SW480 (cell line): Measurements from ENCODE around the gene SLX4.
"Not testable (repeated sequence)": the region's sequence is repeated elsewhere in the genome, so short reads cannot be mapped to it uniquely, and the experiment has no call there.

Source experiments
- DNase-seq: peaks from one replicate; pipeline ENCODE4 v3.0.0-alpha.2; 2016; ENCODE audit warnings: low spot score

Gene SLX4

DNA sequence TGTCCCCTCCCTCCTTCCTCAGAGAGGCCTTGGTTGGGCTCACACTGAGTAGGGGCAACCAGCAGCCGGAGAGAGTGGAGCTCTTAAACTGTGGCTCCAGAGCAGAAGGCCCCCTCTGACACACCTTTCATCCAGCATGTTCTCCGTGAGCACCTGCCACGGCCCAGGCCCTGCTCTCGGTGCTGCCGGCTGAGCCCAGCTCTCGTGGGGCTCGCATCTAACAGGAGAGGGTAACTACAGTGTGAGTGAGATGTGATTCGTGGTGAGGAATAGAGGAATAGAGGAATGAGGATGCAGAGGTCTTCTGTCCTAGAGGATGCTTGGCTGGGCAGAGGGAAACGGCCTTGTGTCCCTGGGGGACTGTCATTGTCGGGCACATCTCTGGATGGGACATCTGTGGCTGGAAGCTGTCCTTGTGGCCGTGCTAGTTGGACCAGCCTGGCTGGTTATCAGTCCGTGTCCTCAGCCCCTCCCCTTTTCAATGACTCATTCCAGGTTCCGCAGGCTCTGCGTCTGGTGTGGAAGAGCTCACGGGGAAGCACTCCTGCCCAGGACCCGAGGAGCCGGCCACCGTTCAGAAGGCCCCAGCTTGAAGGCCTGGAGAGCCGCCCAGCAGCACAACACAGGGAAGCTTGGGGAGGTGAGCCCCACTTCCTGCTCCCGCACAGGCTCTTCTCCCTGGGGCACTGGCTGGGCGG lies 31.1 kb upstream of the SLX4 start:
- peak; percentile 59 for DNase-seq

- no peak for DNase-seq
These were observed 30.5 kb upstream of the SLX4 start for GRCh38 chr16:3641801-3642396.

DNA sequence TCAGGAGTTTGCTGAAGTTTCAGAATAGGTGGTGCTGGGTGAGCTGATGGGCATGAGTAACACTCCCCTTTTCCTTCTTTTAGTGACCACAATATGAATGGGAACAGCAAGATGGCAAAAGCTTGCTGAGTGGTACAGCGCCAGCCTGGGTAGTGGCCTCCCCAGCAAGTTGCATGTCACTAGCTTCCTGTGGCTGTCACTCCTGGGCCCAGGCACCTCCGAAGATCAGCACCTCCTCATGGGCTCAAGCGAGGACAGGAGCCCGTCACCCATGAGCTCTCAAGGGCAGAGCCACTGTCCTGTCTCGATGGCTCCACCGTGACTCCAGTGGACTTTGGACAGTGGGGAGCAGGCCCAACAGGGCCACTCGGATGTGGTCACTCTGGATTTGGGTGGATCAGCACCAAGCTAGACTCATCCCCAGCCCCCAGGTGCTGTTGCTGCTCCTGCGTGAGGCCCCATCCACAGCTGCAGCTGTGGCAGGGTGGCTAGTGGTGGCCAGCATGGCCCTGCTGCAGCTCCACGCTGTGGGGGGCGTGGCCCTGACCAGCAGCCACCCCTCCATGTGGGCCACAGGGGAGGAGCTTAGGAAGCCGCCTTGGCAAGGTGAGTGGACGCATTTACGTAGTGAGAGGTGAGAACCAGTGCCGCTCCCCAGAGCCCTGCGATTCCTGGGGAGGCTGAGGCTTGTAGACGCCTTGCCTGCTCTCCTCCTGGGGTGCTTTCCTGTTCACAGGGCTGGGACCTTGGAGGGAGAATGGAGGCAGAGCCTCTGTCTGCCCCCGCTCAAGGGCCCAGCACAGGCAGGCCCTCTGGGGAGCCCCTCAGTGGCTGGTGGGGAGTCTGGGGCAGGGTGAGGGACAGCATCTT lies 29.5 kb upstream of the SLX4 start:
- DNase-seq = no peak

GRCh38 chr16:3640207-3640606 lies 28.8 kb upstream of the SLX4 start:
- no peak for DNase-seq

DNA sequence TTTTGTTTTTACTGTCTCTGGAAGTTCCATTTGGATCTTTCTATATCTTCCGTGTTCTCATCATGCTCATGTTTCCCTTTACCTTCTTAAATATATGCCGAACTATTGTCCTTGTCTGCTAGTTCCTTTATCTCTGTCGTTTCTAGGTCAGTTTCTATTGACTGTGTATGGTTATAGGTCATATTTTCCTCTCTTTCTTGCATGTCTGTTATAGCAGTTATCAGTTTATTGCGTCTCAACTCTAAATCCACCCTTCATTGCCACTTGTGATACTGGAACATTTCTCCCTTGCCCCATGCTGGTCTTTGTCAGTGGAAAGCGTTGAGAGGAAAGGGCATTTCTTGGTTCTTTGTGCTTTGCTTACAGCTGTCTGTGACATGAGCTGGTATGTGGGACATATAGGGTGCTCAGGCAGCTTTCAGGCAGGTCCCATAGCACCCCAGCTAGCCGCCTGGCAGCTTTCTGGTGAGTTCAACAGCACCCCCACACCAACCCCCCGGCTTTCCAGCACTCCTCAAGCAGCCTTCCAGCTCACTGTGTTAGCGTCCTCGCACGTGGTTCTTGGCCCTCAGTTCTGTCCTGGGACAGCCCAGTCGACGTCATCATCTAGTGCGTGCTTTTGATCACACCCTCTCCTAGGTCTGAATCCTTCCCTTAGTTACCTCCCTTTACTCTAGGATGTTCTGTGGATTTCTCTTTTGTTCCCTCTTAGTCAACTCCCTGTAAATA lies 27.7 kb upstream of the SLX4 start:
- DNase-seq = no peak

- no peak for DNase-seq
These were observed 26.0 kb upstream of the SLX4 start for GRCh38 chr16:3637371-3637923.

DNA sequence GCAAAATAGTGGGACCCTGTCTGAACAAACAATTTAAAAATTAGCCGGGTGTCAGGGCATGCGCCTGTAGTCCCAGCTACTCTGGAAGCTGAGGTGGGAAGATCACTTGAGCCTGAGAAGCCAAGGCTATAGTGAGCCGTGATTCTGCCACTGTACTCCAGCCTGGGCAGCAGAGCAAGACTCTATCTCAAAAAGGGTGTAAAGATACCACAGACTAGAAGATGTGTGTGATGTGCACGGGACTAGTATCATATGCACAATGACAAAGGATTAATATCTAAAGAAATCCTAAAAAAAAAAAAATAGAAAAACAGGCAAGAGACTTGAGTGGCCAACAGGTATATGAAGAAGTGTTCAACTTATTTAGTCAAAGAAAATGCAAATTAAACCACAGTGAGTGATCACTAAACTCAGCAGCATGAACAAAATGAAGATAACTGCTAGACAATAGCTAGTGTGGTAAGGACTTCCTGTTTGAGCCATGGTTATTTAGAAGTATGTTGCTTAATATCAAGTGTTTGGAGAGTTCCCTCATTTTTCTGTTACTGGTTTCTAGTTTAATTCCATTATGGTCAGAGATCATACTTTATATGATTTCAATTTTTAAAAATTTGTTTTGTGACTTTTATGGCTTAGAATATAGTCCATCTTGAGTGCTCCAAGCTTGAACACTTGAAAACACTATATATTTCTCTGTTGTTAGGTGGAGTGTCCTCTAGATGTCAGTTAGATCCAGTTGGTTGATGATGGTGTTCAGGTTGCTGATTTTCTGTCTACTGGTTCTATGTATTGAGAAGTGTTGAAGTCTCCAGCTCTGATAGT lies 14.7 kb upstream of the SLX4 start:
- DNase-seq = peak; percentile 17

DNA sequence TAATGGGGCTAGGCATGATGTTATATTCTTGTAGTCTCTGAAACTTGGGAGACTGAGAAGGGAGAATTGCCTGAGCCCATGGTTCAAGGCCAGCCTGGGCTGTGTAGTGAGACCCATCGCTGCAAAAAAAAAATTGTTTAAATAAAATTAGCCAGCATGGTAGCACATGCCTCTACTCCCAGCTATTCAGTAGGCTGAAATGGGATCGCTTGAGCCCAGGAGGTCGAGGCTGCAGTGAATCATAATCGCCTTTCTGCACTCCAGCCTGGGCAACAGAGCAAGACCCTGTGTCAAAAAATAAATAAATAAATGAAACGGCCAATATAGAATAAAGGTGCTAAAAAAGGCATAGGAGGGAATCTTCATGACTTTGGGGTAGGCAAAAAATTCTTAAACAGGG lies 13.9 kb upstream of the SLX4 start:
- no peak for DNase-seq

DNA sequence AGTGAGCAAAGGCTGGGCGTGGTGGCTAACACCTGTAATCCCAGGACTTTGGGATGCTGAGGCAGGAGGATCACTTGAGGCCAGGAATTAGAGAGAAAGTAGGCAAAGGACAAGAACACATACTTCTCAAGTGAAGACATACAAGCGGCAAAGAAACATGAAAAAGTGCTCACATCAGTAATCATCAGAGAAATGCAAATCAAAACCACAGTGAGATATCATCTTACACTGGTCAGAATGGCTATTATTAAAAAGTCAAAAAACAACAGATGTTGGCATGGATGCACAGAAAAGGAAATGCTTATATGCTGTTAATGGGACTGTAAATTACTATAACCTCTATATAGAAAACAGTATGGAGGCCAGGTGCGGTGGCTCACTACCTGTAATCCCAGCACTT lies 12.2 kb upstream of the SLX4 start:
- DNase-seq = no peak

DNA sequence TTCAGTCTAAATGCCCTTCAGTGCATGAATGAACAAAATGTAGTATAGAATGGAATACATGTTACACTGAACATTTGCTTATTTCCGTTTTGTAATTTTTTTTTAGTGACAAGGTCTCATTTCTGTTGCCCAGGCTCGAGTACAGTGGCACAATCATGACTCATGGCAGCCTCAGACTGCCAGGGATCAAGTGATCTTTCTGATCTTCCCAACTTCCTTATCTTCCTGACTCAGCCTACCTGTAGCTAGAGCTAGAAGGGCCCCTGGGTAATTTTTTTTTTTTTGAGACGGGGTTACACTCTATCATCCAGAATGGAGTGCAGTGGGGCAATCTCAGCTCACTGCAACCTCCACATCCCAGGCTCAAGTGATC lies 7.3 kb upstream of the SLX4 start:
- DNase-seq = peak; percentile 14

DNA sequence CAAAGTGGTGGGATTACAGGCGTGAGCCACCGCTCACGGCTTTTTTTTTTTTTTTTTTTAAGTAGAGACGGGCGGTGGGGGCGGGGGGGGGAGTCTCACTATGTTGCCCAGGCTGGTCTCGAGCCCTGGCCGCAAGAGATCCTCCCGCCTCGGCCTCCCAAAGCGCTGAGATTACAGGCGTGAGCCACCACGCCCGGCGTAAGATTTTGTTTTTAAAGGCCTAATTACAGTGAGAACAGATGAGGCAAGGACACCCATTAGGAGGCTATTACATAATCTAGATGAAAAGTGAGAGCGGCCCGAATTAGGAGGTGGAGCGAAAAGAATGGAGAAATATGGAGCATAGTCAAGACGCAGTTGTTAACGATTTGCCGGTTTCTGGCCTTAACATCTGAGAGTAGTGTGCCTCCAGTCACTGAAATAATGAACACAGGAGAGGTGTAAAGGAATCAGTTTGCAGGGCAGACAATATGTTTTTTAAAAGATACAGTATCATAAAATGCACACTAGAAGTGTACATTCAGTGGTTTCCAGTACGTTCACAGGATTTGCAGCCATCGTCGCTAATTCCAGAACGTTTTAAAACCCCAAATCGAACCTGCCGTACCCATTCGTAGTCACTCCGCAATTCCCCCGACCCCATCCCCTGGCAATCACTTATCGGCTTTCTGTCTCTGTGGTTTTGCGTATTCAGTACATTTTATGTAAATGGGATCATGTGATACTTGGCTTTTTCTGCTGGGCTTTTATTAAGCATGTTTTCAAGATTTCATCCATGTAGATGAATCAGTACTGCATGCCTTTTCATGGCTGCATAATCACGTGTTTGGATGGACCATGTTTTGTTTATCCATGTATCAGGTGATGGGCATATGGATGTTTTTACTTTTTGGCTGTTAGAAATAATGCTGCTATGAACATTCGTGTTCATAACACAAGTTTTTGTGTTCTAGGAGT lies 1.4 kb upstream of the SLX4 start:
- no peak for DNase-seq

GRCh38 chr16:3610698-3611145 lies 684 bp downstream of the SLX4 start:
- peak; percentile 22 for DNase-seq

GRCh38 chr16:3609895-3610697 lies 1.3 kb downstream of the SLX4 start:
- DNase-seq = no peak

GRCh38 chr16:3608976-3609375 lies 2.4 kb downstream of the SLX4 start:
- DNase-seq = not testable (repeated sequence)

GRCh38 chr16:3608069-3608468 lies 3.3 kb downstream of the SLX4 start:
- DNase-seq = no peak

DNA sequence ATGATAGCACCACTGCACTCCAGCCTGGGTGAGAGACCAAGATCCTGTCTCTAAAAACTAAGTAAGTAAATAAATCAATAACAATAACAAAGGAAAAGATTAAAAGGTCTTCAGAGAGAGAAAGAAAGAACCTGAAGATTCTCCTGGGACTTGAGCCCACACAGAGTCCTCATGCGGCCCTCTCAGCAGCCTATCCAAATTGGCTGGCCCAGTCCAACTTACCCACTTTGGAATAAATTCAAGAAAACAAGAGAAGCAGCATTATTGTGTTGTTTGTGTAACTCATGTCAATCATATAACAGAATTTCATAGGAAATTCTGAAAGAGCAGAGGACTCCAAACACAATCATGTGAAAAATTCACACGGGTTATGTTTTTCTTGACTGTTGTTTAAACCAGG lies 3.8 kb downstream of the SLX4 start:
- no peak for DNase-seq

GRCh38 chr16:3607161-3607560 lies 4.2 kb downstream of the SLX4 start:
- no peak for DNase-seq

GRCh38 chr16:3606441-3606840 lies 5.0 kb downstream of the SLX4 start:
- no peak for DNase-seq

DNA sequence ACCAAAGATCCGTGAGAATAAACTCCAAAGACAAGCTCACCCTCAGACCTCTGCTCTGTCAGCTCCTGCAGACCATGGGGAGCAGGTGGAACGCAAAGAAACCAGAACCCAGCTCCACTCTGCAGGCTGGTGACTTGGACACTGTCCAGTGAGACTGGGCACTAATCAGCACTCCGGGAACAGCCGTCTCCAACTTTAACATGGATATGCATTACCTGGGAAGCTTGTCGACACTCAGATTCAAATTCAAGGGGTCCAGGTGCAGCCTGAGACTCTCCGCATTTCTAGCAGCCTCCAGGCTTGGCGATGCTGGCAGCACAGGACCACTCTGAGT lies 9.1 kb downstream of the SLX4 start:
- no peak for DNase-seq
